Measurements from ENCODE around the gene PRSS58. TPM values are rescaled to one million over a fixed set of nuclear protein-coding genes. Genes with fewer than 3 reads are reported as not detected.
A peak's percentile ranks its signal among the peaks of the same experiment; 100 is the strongest.

Gene PRSS58
- total RNA-seq, 1 donor from 2014 or later = not detected

DNA sequence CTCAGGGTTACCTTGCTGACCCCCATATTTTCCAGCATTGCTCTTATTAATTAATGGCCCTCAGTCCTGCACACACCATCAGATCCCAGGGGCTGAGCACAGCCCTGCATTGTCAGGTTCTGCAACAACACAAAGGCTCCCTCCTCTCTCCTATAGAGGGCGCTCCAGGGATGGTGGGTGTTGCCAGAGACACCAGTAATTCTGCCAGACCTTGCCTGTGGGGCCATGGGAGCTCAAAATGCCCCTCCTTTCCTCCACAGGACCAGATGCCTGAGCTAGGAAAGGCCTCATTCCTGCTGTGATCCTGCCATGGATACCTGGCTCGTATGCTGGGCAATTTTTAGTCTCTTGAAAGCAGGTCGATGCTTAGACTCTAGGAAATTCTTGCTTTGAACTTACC lies 42.8 kb upstream of the PRSS58 start:
- TF ChIP-seq CTCF (IDR thresholded peaks at IDR 0.05; ENCODE audit: partially characterized antibody, unreplicated experiment) = peak; percentile 42
- H3K27me3 Mint-ChIP-seq (ENCODE audit: unreplicated experiment) = peaks cover 4% of the 10 kb centered on the region
- no peak overlapping the region for H3K4me3 Mint-ChIP-seq (ENCODE audit: unreplicated experiment)
- no peaks in the 10 kb centered on the region for H3K36me3 Mint-ChIP-seq (ENCODE audit: unreplicated experiment)
- peak; percentile 39 for DNase-seq
- H3K4me1 Mint-ChIP-seq (ENCODE audit: low read depth, unreplicated experiment) = no peaks in the 10 kb centered on the region
- H3K27ac Mint-ChIP-seq (ENCODE audit: unreplicated experiment) = no peak overlapping the region
- H3K9me3 Mint-ChIP-seq (ENCODE audit: unreplicated experiment) = no peaks in the 10 kb centered on the region

DNA sequence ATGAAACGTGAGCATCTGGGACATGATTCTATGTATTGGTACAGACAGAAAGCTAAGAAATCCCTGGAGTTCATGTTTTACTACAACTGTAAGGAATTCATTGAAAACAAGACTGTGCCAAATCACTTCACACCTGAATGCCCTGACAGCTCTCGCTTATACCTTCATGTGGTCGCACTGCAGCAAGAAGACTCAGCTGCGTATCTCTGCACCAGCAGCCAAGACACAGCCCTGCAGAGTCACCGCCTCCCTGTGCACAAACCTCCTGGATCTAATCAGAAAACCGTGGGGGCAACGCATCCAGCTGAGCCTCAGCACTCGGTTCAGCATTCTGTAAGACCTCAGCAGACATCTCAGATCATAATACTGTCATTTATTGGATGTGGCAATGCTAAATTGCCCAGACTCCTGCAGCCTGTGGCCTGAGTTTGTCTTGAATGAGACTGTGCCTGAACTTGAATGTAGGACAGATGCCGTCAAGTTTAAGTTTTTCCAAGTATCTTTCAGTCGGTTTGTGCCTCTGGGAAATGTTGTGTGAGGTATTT lies 41.5 kb upstream of the PRSS58 start:
- Mint-ChIP-seq H3K36me3 (ENCODE audit: unreplicated experiment) (no peaks in the 10 kb centered on the region), H3K9me3 (ENCODE audit: unreplicated experiment) (no peaks in the 10 kb centered on the region), H3K27me3 (ENCODE audit: unreplicated experiment) (peaks cover 4% of the 10 kb centered on the region), H3K4me3 (ENCODE audit: unreplicated experiment) (no peak overlapping the region), H3K4me1 (ENCODE audit: low read depth, unreplicated experiment) (no peaks in the 10 kb centered on the region), H3K27ac (ENCODE audit: unreplicated experiment) (no peak overlapping the region)
- no peak for TF ChIP-seq CTCF (IDR thresholded peaks at IDR 0.05; ENCODE audit: partially characterized antibody, unreplicated experiment)
- DNase-seq = no peak

- no peaks in the 10 kb centered on the region for H3K9me3 Mint-ChIP-seq (ENCODE audit: unreplicated experiment)
- H3K27ac Mint-ChIP-seq (ENCODE audit: unreplicated experiment) = no peak overlapping the region
- no peak overlapping the region for H3K4me3 Mint-ChIP-seq (ENCODE audit: unreplicated experiment)
- H3K27me3 Mint-ChIP-seq (ENCODE audit: unreplicated experiment) = peaks cover 2% of the 10 kb centered on the region
- no peak for DNase-seq
- no peaks in the 10 kb centered on the region for H3K4me1 Mint-ChIP-seq (ENCODE audit: low read depth, unreplicated experiment)
- no peak for TF ChIP-seq CTCF (IDR thresholded peaks at IDR 0.05; ENCODE audit: partially characterized antibody, unreplicated experiment)
- no peaks in the 10 kb centered on the region for H3K36me3 Mint-ChIP-seq (ENCODE audit: unreplicated experiment)
Observed at GRCh38 chr7:142298627-142299026, 40.8 kb upstream of the PRSS58 start.

GRCh38 chr7:142298009-142298408 lies 40.2 kb upstream of the PRSS58 start:
- Mint-ChIP-seq H3K9me3 (ENCODE audit: unreplicated experiment) (no peaks in the 10 kb centered on the region), H3K4me3 (ENCODE audit: unreplicated experiment) (no peak overlapping the region), H3K27me3 (ENCODE audit: unreplicated experiment) (peaks cover 2% of the 10 kb centered on the region), H3K36me3 (ENCODE audit: unreplicated experiment) (no peaks in the 10 kb centered on the region), H3K27ac (ENCODE audit: unreplicated experiment) (no peak overlapping the region), H3K4me1 (ENCODE audit: low read depth, unreplicated experiment) (no peaks in the 10 kb centered on the region)
- no peak for DNase-seq
- peak; percentile 53 for TF ChIP-seq CTCF (IDR thresholded peaks at IDR 0.05; ENCODE audit: partially characterized antibody, unreplicated experiment)

- H3K27me3 Mint-ChIP-seq (ENCODE audit: unreplicated experiment) = no peaks in the 10 kb centered on the region
- H3K4me3 Mint-ChIP-seq (ENCODE audit: unreplicated experiment) = no peak overlapping the region
- DNase-seq = no peak
- H3K27ac Mint-ChIP-seq (ENCODE audit: unreplicated experiment) = no peak overlapping the region
- no peak for TF ChIP-seq CTCF (IDR thresholded peaks at IDR 0.05; ENCODE audit: partially characterized antibody, unreplicated experiment)
- no peaks in the 10 kb centered on the region for H3K9me3 Mint-ChIP-seq (ENCODE audit: unreplicated experiment)
- H3K4me1 Mint-ChIP-seq (ENCODE audit: low read depth, unreplicated experiment) = no peaks in the 10 kb centered on the region
- H3K36me3 Mint-ChIP-seq (ENCODE audit: unreplicated experiment) = peaks cover 8% of the 10 kb centered on the region
Observed at GRCh38 chr7:142280263-142280662, 22.4 kb upstream of the PRSS58 start.

All from glutamatergic neuron (in vitro differentiated cells).